Measurements from ENCODE around the gene SLC29A4.
"Not testable (repeated sequence)": the region's sequence is repeated elsewhere in the genome, so short reads cannot be mapped to it uniquely, and the experiment has no call there.

Gene SLC29A4

DNA sequence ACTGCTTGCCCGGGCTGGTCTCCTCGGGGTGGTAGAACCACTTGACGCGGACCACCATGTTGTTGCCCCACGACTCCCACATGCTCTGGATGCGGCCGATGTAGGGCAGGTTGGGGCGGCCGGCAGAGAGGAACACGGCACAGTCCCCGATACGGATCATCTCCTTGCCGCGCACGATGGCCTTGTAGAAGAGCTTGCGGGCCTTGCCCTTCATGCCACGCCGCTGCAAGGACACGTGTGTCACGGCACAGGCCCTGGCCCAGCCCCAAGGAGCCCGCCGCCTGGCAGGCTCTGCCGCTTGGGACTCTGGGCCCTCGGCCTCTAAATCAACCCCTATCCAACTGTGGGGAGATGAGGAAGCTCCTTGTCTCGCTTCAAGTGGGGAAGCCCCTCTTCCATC, 26.4 kb downstream of the SLC29A4 start:
- Histone ChIP-seq H2AFZ (ENCODE audit: low read depth, low read length, severe bottlenecking) (no peak overlapping the region), H3K27ac (ENCODE audit: low read depth, low read length) (no peak overlapping the region), H3K9me2 (replicated peaks; ENCODE audit: insufficient read depth, low read length) (no peaks in the 10 kb centered on the region), H3K27me3 (ENCODE audit: low read length) (no peaks in the 10 kb centered on the region), H3K4me3 (ENCODE audit: insufficient read depth, low read length, poor library complexity, severe bottlenecking) (no peak overlapping the region), H3K9ac (ENCODE audit: low read length) (no peak overlapping the region), H3K36me3 (ENCODE audit: low read length) (no peaks in the 10 kb centered on the region), H3K4me2 (ENCODE audit: low read depth, low read length, poor library complexity, severe bottlenecking) (no peak overlapping the region), H4K20me1 (ENCODE audit: low read depth, low read length) (no peaks in the 10 kb centered on the region), H3F3A (ENCODE audit: insufficient read depth) (no peaks in the 10 kb centered on the region), H3K79me2 (ENCODE audit: insufficient read depth, low read length) (no peaks in the 10 kb centered on the region), H3K9me3 (ENCODE audit: insufficient read depth, low read length) (no peaks in the 10 kb centered on the region)
- TF ChIP-seq CTCF (IDR thresholded peaks at IDR 0.05; ENCODE audit: insufficient read depth, low read length, poor library complexity, severe bottlenecking): no peak
- TF ChIP-seq EZH2phosphoT487 (conservative IDR thresholded peaks at IDR 0.05; ENCODE audit: low read length): no peak

- Histone ChIP-seq H3K4me3 (ENCODE audit: insufficient read depth, low read length, poor library complexity, severe bottlenecking) (no peak overlapping the region), H2AFZ (ENCODE audit: low read depth, low read length, severe bottlenecking) (no peak overlapping the region), H3K27me3 (ENCODE audit: low read length) (no peaks in the 10 kb centered on the region), H3K4me2 (ENCODE audit: low read depth, low read length, poor library complexity, severe bottlenecking) (no peak overlapping the region), H4K20me1 (ENCODE audit: low read depth, low read length) (no peaks in the 10 kb centered on the region), H3K9me2 (replicated peaks; ENCODE audit: insufficient read depth, low read length) (no peaks in the 10 kb centered on the region), H3K9me3 (ENCODE audit: insufficient read depth, low read length) (no peaks in the 10 kb centered on the region), H3K36me3 (ENCODE audit: low read length) (no peaks in the 10 kb centered on the region), H3F3A (ENCODE audit: insufficient read depth) (no peaks in the 10 kb centered on the region), H3K27ac (ENCODE audit: low read depth, low read length) (no peak overlapping the region), H3K79me2 (ENCODE audit: insufficient read depth, low read length) (no peaks in the 10 kb centered on the region), H3K9ac (ENCODE audit: low read length) (no peak overlapping the region)
- TF ChIP-seq CTCF (IDR thresholded peaks at IDR 0.05; ENCODE audit: insufficient read depth, low read length, poor library complexity, severe bottlenecking) (no peak), EZH2phosphoT487 (conservative IDR thresholded peaks at IDR 0.05; ENCODE audit: low read length) (no peak)
Observed at GRCh38 chr7:5310822-5311405, 28.2 kb downstream of the SLC29A4 start.

DNA sequence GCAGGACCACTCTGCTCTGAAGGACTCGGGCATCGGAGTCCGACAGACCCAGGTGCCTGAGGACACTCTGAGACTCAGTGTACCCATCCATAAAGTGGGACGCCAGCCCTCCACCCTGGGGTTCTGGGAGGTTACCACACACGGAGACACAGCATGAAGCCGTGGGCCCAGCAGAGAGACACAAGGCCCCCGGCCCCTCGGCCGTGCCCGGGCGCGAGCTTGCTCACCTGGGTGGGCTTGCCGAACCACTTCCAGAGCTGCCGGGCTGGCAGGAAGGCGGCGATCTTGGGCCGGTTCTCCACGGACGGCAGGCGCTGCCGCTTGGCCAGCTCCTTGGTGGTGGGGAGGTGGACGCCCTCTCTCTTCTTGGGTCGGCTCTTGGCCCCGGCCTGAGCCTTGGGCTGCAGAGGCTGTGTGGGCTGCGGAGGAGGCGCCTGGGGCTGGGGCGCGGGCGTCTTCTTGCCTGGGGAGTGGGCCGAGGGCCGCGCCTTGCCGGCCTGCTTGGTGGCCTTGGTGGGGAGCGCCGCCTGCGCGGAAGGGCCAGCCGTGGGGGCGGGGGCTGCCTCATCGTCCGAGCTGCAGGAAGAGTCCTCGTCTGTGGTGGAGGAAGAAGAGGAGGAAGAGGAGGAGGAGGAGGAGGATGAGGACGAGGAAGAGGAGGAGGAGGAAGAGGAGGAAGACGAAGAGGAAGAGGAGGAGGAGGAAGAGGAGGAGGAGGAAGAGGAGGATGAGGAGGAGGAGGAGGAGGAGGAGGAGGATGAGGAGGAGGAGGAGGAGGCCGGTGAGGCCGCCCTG, 29.7 kb downstream of the SLC29A4 start:
- H3K4me2 ChIP-seq (ENCODE audit: low read depth, low read length, poor library complexity, severe bottlenecking); H3K79me2 ChIP-seq (ENCODE audit: insufficient read depth, low read length); H3K27ac ChIP-seq (ENCODE audit: low read depth, low read length); H3K9ac ChIP-seq (ENCODE audit: low read length); H2AFZ ChIP-seq (ENCODE audit: low read depth, low read length, severe bottlenecking); H3K9me3 ChIP-seq (ENCODE audit: insufficient read depth, low read length); H4K20me1 ChIP-seq (ENCODE audit: low read depth, low read length); H3K27me3 ChIP-seq (ENCODE audit: low read length); H3F3A ChIP-seq (ENCODE audit: insufficient read depth); H3K4me3 ChIP-seq (ENCODE audit: insufficient read depth, low read length, poor library complexity, severe bottlenecking); H3K36me3 ChIP-seq (ENCODE audit: low read length); H3K9me2 ChIP-seq (replicated peaks; ENCODE audit: insufficient read depth, low read length): not testable (repeated sequence)

GRCh38 chr7:5313076-5313885, 30.5 kb downstream of the SLC29A4 start:
- H3K9me3 ChIP-seq (ENCODE audit: insufficient read depth, low read length); H3K27ac ChIP-seq (ENCODE audit: low read depth, low read length); H3F3A ChIP-seq (ENCODE audit: insufficient read depth); H3K27me3 ChIP-seq (ENCODE audit: low read length); H3K79me2 ChIP-seq (ENCODE audit: insufficient read depth, low read length); H3K4me2 ChIP-seq (ENCODE audit: low read depth, low read length, poor library complexity, severe bottlenecking); H3K9ac ChIP-seq (ENCODE audit: low read length); H2AFZ ChIP-seq (ENCODE audit: low read depth, low read length, severe bottlenecking); H3K36me3 ChIP-seq (ENCODE audit: low read length); H4K20me1 ChIP-seq (ENCODE audit: low read depth, low read length); H3K4me3 ChIP-seq (ENCODE audit: insufficient read depth, low read length, poor library complexity, severe bottlenecking); H3K9me2 ChIP-seq (replicated peaks; ENCODE audit: insufficient read depth, low read length): not testable (repeated sequence)

Measured in SU-DHL-6 (cell line).